Cardiac fibroblast (primary cell): ENCODE measurements around the gene COG2.
A peak's percentile ranks its signal among the peaks of the same experiment; 100 is the strongest.

Experiments used
- DNase-seq, 2 donors: peaks; one replicate each; pipeline versions ENCODE4 v3.0.0 to v3.0.0-alpha.2; 2010; ENCODE audit warnings: low read depth in 2 of 2
- H3K4me3 ChIP-seq, 2 donors: replicated peaks in 1 of 2; 1 replicate in 1 of 2; 2 replicates in 1 of 2; pipeline ENCODE4 v1.5.1; 2011; ENCODE audit warnings: low read depth in 2 of 2, low read length in 2 of 2, mild to moderate bottlenecking in 2 of 2, moderate library complexity in 1 of 2
- TF ChIP-seq, protein P1 (sequence below): IDR thresholded peaks from one replicate; pipeline ENCODE4 v1.5.1; 2011; ENCODE audit warnings: low read depth, mild to moderate bottlenecking, low read length, inconsistent platforms

The COG2 gene, protein sequence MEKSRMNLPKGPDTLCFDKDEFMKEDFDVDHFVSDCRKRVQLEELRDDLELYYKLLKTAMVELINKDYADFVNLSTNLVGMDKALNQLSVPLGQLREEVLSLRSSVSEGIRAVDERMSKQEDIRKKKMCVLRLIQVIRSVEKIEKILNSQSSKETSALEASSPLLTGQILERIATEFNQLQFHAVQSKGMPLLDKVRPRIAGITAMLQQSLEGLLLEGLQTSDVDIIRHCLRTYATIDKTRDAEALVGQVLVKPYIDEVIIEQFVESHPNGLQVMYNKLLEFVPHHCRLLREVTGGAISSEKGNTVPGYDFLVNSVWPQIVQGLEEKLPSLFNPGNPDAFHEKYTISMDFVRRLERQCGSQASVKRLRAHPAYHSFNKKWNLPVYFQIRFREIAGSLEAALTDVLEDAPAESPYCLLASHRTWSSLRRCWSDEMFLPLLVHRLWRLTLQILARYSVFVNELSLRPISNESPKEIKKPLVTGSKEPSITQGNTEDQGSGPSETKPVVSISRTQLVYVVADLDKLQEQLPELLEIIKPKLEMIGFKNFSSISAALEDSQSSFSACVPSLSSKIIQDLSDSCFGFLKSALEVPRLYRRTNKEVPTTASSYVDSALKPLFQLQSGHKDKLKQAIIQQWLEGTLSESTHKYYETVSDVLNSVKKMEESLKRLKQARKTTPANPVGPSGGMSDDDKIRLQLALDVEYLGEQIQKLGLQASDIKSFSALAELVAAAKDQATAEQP

DNA sequence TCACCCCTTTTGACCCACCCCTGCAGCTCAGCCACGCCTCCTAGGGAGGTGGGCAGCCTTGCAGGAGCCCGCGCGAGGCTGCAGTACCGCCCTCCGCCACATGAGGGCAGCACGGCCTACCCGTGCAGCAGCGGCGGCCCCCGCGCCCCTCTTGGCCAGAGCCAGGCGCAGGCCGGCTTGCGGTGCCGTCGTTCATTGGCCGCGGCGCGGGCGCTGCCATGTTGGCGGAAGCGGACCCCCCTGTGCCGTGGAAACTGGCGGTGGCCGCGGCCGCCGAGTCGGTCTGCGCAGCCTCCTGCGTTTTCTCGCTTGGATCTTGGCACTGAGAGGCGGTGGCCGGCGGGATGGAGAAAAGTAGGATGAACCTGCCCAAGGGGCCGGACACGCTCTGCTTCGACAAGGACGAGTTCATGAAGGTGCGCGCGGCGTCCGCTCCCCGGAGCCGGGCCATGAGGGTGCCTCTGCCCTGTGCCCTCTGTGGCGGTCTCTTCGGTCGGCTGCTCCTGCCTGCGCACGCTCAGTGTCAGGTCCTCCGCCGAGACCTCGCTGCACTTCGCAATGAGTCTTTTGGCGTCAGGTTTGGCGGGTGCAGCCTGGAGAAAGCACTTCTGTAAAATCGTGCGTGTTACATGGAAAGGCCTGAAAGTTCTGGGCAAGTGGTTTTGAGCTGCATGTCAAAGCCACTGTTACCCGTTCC is at the start of gene COG2:
Gene COG2, plus strand, starts transcription at position 219 of the 697 bp plus-strand sequence. Its CDS starts 126 bp downstream, at position 345.
- DNase-seq, result peak; percentile 92 to 96
- TF ChIP-seq, protein P1, sequence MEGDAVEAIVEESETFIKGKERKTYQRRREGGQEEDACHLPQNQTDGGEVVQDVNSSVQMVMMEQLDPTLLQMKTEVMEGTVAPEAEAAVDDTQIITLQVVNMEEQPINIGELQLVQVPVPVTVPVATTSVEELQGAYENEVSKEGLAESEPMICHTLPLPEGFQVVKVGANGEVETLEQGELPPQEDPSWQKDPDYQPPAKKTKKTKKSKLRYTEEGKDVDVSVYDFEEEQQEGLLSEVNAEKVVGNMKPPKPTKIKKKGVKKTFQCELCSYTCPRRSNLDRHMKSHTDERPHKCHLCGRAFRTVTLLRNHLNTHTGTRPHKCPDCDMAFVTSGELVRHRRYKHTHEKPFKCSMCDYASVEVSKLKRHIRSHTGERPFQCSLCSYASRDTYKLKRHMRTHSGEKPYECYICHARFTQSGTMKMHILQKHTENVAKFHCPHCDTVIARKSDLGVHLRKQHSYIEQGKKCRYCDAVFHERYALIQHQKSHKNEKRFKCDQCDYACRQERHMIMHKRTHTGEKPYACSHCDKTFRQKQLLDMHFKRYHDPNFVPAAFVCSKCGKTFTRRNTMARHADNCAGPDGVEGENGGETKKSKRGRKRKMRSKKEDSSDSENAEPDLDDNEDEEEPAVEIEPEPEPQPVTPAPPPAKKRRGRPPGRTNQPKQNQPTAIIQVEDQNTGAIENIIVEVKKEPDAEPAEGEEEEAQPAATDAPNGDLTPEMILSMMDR, result peak; percentile 79
- H3K4me3 ChIP-seq, result peak within 1 kb of the TSS; percentile 66 to 91

DNA sequence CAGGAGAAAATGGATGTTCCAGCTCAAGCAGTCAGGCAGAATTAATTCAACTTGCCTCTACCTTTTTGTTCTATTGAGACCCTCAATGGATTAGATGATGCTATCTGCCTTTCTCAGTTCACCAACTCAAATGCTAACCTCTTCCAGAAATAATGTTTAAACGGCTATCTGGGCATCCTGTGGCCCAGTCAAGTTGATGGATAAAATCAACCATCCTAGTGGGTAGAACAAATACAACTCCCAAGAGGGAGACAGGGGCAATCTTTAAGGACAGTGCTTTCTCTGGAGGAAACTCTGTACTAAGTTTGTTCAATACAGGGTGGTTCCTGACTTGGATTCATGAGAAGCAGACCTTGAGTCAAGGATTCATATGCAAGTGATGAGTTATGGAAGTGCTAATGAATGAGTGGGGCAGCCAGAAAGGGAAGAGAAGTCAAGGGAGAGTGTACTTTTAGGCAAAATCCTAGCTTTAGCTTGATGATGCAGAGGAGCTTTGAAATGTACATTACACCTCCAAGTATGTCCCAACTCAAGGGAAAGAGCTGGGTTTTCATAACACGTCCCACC is 49.4 kb upstream of the COG2 start:
- no peak overlapping the region for H3K4me3 ChIP-seq
- DNase-seq, result no peak
- TF ChIP-seq, protein P1, result no peak

DNA sequence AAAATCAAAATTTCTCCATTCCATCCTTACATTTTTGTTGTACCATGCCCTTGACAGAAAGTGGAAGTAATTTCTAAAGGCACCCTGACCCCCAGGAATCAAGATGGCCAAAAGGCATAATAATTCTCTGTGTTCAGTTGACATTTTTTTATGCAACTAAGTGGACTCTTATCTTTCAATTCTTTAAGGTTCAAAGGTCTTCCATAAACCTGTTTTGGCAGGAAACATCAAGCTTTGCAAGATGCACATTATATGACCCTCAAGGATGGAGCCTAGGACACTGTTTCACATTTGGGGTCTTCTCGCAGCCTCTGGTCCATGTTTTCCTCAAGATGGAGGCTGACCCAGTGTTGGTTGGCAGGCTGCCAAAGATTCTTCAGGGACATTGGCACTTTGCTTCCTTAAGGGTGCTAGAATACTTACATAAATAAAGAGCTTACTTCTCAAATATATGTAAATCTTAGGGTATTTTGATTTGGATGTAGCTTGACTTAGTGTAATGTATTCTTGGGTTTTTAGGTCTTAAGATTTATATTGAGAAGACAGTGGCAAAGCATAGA is 48.0 kb upstream of the COG2 start:
- TF ChIP-seq, protein P1, result no peak
- no peak for DNase-seq
- no peak overlapping the region for H3K4me3 ChIP-seq

DNA sequence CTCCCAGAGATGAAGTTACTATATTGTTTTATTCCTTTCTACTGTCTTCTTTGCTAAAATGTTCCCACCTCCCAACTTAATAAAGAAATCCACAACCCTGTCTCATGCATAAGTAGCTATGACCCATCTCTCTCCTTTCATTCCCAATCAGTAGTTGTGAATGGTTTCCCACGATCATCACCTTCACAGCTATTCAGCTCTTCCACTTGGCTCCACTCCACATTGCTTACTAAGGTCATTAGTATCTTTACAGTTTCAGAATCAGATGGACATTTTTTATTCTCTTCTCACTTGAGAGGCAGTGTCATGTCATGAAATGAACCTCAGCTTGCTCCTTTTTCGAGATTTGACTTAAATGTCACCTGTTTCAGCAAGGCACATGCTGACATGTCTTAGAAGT is 47.1 kb upstream of the COG2 start:
- no peak for DNase-seq
- H3K4me3 ChIP-seq, result no peak overlapping the region
- TF ChIP-seq, protein P1, result no peak

DNA sequence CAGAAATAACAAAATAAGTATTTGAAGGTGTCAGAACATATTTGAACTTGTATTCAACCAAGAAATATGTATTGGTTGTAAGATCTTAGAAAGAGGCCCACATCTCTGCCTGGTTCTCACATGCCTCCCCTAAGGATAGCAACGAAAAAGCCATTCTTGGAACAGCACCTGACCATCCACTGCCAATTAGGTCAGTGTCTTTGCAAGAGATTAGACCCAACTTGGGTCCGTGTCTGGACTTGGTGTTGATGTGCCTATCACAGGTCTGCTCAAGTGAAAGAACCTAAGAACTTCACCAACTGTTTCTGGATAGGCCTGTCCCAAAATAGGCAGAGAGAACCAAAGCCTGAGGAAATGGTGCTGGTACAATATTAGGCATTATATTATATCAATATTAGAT is 46.0 kb upstream of the COG2 start:
- no peak overlapping the region for H3K4me3 ChIP-seq
- no peak for DNase-seq
- TF ChIP-seq, protein P1, result no peak

DNA sequence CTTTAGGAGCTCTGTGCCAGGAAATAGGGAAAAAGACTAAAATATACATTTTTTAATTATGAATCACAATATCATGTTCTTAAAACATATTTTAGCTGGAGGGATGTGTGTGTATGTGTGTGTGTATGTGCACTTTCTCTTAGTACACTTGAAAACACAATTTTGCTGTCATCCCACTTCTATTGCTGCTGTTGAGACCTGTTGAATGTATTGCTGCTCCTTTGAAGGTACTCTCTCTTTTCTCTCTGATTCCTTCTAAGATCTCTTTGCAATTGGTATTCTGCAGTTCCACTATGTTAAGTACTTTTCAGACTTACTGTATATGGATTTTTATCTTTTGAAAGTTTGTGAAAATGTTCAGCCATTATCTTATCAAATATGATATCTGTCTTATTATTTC is 43.5 kb upstream of the COG2 start:
- H3K4me3 ChIP-seq, result no peak overlapping the region
- DNase-seq, result no peak
- TF ChIP-seq, protein P1, result no peak
